Coronary artery (tissue), 2 donors: ENCODE measurements around the gene TRPV3.

Experiments used
- DNase-seq: peaks from one replicate; pipeline ENCODE4 v3.0.0-alpha.2; 2017; ENCODE audit warnings: low spot score
- H3K27ac ChIP-seq, 2 donors: fragments of 200-600 bp; sonication (generic); one replicate each; pipeline ENCODE4 v1.5.1; 2016 to 2019
- H3K4me3 ChIP-seq: fragments of 200-600 bp; sonication (generic); 2 replicates; pipeline ENCODE4 v1.5.1; 2016; ENCODE audit warnings: mild to moderate bottlenecking, moderate library complexity
- CTCF ChIP-seq: fragments of 200-600 bp; sonication (generic); IDR thresholded peaks from one replicate; pipeline ENCODE4 v1.5.1; 2019; ENCODE audit warnings: antibody characterized with exemption

TRPV3 gene

GRCh38 chr17:3511852-3512504 lies 45.6 kb downstream of the TRPV3 start:
- DNase-seq, result no peak
- no peak overlapping the region for H3K4me3 ChIP-seq
- TF ChIP-seq CTCF, result no peak
- H3K27ac ChIP-seq, result peak overlapping the region; percentile 77 to 92

DNA sequence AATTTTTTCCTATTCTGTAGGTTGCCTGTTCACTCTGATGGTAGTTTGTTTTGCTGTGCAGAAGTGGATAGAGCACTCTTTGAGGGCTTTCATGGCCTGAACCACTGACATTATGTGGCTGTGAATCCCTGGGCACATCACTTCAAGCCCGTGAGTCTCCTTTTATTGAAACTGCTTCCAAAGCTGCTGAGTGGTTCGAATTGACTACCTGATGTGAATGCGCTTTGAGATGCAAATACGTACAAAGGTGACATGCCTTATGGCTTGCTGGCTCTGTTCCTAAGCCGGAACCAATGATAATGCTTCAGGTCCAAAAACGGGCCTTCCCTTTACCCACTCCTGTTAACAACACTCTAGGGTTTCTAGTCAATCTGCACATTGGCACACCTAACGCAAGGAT lies 47.5 kb downstream of the TRPV3 start:
- no peak for DNase-seq

DNA sequence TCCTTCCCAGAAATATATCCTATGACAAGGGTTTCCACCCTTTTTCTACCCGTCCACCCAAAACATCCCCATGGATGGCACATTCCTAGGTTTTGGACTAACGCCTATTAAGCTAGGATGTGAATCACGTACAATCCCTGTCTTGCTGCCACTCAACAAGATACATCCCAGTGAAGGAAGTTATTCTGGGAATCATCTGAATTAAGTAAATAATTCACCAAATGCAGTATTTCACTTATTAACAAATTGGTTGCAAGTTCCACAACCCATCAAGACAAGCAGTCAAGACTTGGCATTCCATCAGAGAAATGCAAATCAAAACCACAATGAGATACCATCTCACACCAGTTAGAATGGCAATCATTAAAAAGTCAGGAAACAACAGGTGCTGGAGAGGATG lies 49.7 kb downstream of the TRPV3 start:
- DNase-seq, result no peak
- Histone ChIP-seq H3K27ac (no peak overlapping the region), H3K4me3 (no peak overlapping the region)
- TF ChIP-seq CTCF, result no peak

More for the DNA sequence above, 47.5 kb downstream of the TRPV3 start:
- TF ChIP-seq CTCF, result no peak
- no peak overlapping the region for H3K27ac ChIP-seq
- no peak overlapping the region for H3K4me3 ChIP-seq

- no peak for TF ChIP-seq CTCF
- no peak for DNase-seq
- H3K27ac ChIP-seq, result no peak overlapping the region
Observed at GRCh38 chr17:3507071-3507470, 50.5 kb downstream of the TRPV3 start.

DNA sequence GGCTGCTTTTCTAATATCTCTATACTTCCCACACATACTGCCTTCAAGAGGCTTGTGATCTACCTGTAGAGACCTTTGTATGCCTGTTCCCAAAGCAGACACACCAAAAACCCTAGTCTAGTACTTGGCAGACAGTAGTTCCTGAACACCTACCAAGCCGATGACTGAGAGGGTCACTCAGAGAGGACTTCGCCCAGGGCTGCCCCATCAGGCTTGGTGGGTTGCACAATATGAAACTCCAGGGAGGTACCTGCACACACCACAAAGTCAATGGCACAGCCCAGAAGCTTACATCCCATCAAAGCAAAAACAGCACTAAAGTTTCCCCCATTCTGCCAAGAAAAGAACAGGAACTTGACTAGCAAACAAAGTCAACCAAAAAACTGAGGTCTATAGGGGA lies 51.6 kb downstream of the TRPV3 start:
- H3K4me3 ChIP-seq, result no peak overlapping the region
- H3K27ac ChIP-seq, result no peak overlapping the region
- no peak for DNase-seq
- TF ChIP-seq CTCF, result no peak

More at GRCh38 chr17:3507071-3507470, 50.5 kb downstream of the TRPV3 start:
- no peak overlapping the region for H3K4me3 ChIP-seq

GRCh38 chr17:3505008-3505407 lies 52.6 kb downstream of the TRPV3 start:
- no peak for TF ChIP-seq CTCF
- Histone ChIP-seq H3K27ac (no peak overlapping the region), H3K4me3 (no peak overlapping the region)
- no peak for DNase-seq

DNA sequence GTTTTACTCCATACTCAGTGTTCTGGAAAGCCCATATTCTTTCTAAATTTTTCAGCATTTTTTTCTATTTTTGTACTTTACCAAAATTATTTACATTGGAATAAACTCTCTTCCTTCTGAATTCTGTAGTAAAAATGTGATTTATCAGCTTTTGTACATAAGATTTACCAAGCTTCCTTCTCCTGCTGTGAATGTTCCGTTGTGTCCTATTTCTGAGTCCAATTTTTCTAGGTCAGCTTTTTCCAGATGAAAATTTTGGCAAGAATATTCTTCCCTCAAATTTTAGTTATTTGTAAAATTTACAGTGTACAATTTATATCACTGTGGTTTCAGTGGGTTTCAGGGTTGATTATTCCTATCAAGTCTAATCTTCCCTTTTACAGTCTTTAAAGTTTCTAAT lies 54.3 kb downstream of the TRPV3 start:
- no peak for TF ChIP-seq CTCF
- Histone ChIP-seq H3K4me3 (no peak overlapping the region), H3K27ac (no peak overlapping the region)
- no peak for DNase-seq
